Fibroblast of lung (primary cell): ENCODE data around the gene RNF217. TPM values are rescaled to one million over a fixed set of nuclear protein-coding genes. Genes with fewer than 3 reads are reported as not detected.

Source experiments
- DNase-seq, 2 donors: peaks; one replicate each; pipeline versions ENCODE4 v3.0.0 to v3.0.0-alpha.2; 2010; ENCODE audit warnings: low read depth in 2 of 2
- H2AFZ ChIP-seq: 2 replicates; pipeline ENCODE4 v1.5.1; 2012; ENCODE audit warnings: low read length, control low read depth, inconsistent platforms
- H3K27ac ChIP-seq: 2 replicates; pipeline ENCODE4 v1.5.1; 2011; ENCODE audit warnings: low read length, control low read depth; ENCODE audit not compliant: insufficient read depth
- H3K27me3 ChIP-seq: 2 replicates; pipeline ENCODE4 v1.5.1; 2011; ENCODE audit warnings: mild to moderate bottlenecking, low read length; ENCODE audit not compliant: control insufficient read depth, insufficient read depth
- H3K36me3 ChIP-seq: 2 replicates; pipeline ENCODE4 v1.5.1; 2011; ENCODE audit warnings: low read length; ENCODE audit not compliant: control insufficient read depth, insufficient read depth
- H3K4me1 ChIP-seq: 2 replicates; pipeline ENCODE4 v1.5.1; 2011; ENCODE audit warnings: low read length; ENCODE audit not compliant: control insufficient read depth, insufficient read depth; ENCODE audit errors: extremely low read depth
- H3K4me2 ChIP-seq: 2 replicates; pipeline ENCODE4 v1.5.1; 2011; ENCODE audit warnings: low read length, control low read depth; ENCODE audit not compliant: insufficient read depth; ENCODE audit errors: extremely low read depth
- H3K4me3 ChIP-seq, 4 experiments: fragments of 200-600 bp in 1 of 4; sonication (generic) in 1 of 4; replicated peaks in 1 of 4; 2 replicates each; pipeline ENCODE4 v1.5.1; 2011 to 2016; ENCODE audit warnings: low read length in 4 of 4, low read depth in 3 of 4, mild to moderate bottlenecking in 3 of 4, control low read depth in 2 of 4, inconsistent platforms in 1 of 4, mixed read lengths in 1 of 4; ENCODE audit not compliant: insufficient read depth in 1 of 4; ENCODE audit errors: control extremely low read depth in 1 of 4
- H3K79me2 ChIP-seq: 2 replicates; pipeline ENCODE4 v1.5.1; 2012; ENCODE audit warnings: mild to moderate bottlenecking, low read length, inconsistent platforms; ENCODE audit not compliant: control insufficient read depth, insufficient read depth
- H3K9ac ChIP-seq: 2 replicates; pipeline ENCODE4 v1.5.1; 2011; ENCODE audit warnings: mild to moderate bottlenecking, low read length, control low read depth; ENCODE audit not compliant: insufficient read depth
- H3K9me3 ChIP-seq: 2 replicates; pipeline ENCODE4 v1.5.1; 2012; ENCODE audit warnings: low read depth, low read length; ENCODE audit not compliant: control insufficient read depth, insufficient read depth
- H4K20me1 ChIP-seq: 2 replicates; pipeline ENCODE4 v1.5.1; 2011; ENCODE audit warnings: low read length; ENCODE audit not compliant: control insufficient read depth, insufficient read depth; ENCODE audit errors: extremely low read depth
- EZH2 ChIP-seq: IDR thresholded peaks from 2 replicates; pipeline ENCODE4 v1.5.1; 2012; ENCODE audit warnings: low read length, control low read depth, mild to moderate bottlenecking; ENCODE audit errors: missing control alignments
- polyA plus RNA-seq, 2 donors: library from polyadenylated mRNA; depleted of rRNA in 1 of 2; stranded (reverse) in 1 of 2; unstranded in 1 of 2; fragments of >200 nt; gene quantifications; 2 replicates each; pipeline ENCODE4 v1.2.1, GENCODE V29; 2011 to 2012; ENCODE audit warnings: missing spikeins in 1 of 2
- total RNA-seq: library from RNA; depleted of rRNA; stranded (reverse); fragments of >200 nt; gene quantifications from 2 replicates; pipeline ENCODE4 v1.2.1, GENCODE V29; 2014
- TF ChIP-seq, protein P1 (sequence below), 2 donors: IDR thresholded peaks in 1 of 2; conservative IDR thresholded peaks in 1 of 2; 1 replicate in 1 of 2; 2 replicates in 1 of 2; pipeline ENCODE4 v1.5.1; 2011 to 2012; ENCODE audit warnings: low read length in 2 of 2, control low read depth in 1 of 2, inconsistent platforms in 1 of 2, low read depth in 1 of 2, mild to moderate bottlenecking in 1 of 2

RNF217 gene
- total and polyA plus RNA-seq, 2 donors (not counting 1 experiment from before 2014, with no cell fraction given) = 13.2 to 19.5 TPM

DNA sequence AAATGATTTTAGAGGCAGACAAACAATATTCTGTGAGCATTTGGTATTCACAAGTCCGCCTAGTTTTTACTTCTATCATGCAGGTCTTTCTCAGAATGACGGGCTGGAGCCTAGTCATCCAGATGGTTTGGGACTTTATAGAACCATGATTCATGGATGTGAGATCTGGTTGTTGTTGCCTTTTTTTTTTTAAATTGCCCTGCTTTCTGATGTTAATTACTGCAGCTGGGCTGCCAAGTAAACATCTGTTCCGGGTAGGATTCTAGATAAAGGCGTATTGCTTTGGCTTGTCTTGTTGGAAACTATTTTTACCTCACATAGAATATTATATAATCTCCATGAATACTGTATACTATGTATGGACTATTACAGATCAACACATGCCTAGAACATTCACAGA is 58.1 kb downstream of the RNF217 start:
- no peaks in the 10 kb centered on the region for H3K79me2 ChIP-seq
- H3K9me3 ChIP-seq = no peaks in the 10 kb centered on the region
- peaks cover 2% of the 10 kb centered on the region for H3K4me1 ChIP-seq
- H3K27me3 ChIP-seq = no peaks in the 10 kb centered on the region
- TF ChIP-seq EZH2 = no peak
- TF ChIP-seq, protein P1, sequence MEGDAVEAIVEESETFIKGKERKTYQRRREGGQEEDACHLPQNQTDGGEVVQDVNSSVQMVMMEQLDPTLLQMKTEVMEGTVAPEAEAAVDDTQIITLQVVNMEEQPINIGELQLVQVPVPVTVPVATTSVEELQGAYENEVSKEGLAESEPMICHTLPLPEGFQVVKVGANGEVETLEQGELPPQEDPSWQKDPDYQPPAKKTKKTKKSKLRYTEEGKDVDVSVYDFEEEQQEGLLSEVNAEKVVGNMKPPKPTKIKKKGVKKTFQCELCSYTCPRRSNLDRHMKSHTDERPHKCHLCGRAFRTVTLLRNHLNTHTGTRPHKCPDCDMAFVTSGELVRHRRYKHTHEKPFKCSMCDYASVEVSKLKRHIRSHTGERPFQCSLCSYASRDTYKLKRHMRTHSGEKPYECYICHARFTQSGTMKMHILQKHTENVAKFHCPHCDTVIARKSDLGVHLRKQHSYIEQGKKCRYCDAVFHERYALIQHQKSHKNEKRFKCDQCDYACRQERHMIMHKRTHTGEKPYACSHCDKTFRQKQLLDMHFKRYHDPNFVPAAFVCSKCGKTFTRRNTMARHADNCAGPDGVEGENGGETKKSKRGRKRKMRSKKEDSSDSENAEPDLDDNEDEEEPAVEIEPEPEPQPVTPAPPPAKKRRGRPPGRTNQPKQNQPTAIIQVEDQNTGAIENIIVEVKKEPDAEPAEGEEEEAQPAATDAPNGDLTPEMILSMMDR (conservative IDR thresholded peaks at IDR 0.05 in 1 of 2, IDR thresholded peaks at IDR 0.05 in 1 of 2; ENCODE audit: low read depth in 1 of 2, low read length in 2 of 2) = no peak
- H3K27ac ChIP-seq = no peak overlapping the region
- no peak overlapping the region for H3K9ac ChIP-seq
- H3K4me2 ChIP-seq = no peak overlapping the region
- H3K4me3 ChIP-seq = no peak overlapping the region
- DNase-seq = peak; percentile 28 to 63
- no peaks in the 10 kb centered on the region for H4K20me1 ChIP-seq
- H3K36me3 ChIP-seq = no peaks in the 10 kb centered on the region
- no peak overlapping the region for H2AFZ ChIP-seq

GRCh38 chr6:125022391-125022989 is 60.3 kb downstream of the RNF217 start:
- no peaks in the 10 kb centered on the region for H4K20me1 ChIP-seq
- peaks cover 2% of the 10 kb centered on the region for H3K4me1 ChIP-seq
- H3K27me3 ChIP-seq = no peaks in the 10 kb centered on the region
- DNase-seq = peak in 1 of 2 donors; percentile 44
- H3K4me3 ChIP-seq = no peak overlapping the region
- no peaks in the 10 kb centered on the region for H3K9me3 ChIP-seq
- H3K4me2 ChIP-seq = no peak overlapping the region
- no peak overlapping the region for H3K27ac ChIP-seq
- no peaks in the 10 kb centered on the region for H3K79me2 ChIP-seq
- H3K36me3 ChIP-seq = no peaks in the 10 kb centered on the region
- no peak overlapping the region for H2AFZ ChIP-seq
- no peak overlapping the region for H3K9ac ChIP-seq
- no peak for TF ChIP-seq EZH2
- TF ChIP-seq, protein P1 (conservative IDR thresholded peaks at IDR 0.05 in 1 of 2, IDR thresholded peaks at IDR 0.05 in 1 of 2; ENCODE audit: low read depth in 1 of 2, low read length in 2 of 2) = no peak

DNA sequence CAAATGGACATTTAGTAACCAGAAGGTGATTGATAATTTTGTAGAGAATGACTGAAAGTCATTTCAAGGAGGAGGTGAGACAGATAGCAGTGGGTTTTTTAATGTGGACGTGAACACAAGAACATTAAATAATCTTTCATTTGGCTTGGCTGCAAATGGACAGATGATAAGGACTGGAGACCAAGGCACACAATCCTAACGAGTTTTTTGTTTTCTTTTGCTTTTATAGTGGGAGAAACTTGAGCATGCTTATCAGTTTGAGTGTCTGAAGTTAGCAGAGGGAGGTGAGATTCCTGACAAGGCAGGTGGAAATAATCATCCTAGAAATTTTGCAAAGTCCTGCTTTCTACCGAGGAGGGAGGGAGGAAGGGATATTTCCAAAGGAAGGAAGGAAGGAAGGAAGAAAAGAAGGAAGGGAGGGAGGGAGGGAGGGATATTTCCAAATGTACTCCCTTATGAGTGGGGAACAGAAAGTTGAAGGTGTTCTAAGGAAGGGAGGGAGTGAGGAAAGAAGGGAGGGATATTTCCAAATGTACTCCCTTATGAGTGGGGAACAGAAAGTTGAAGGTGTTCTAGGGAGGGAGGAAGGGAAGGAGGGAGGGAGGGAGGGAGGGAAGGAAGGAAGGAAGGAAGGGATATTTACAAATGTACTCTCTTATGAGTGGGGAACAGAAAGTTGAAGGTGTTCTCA is 63.1 kb downstream of the RNF217 start:
- H3K9me3 ChIP-seq = no peaks in the 10 kb centered on the region
- no peak overlapping the region for H3K4me3 ChIP-seq
- H2AFZ ChIP-seq = no peak overlapping the region
- no peaks in the 10 kb centered on the region for H3K4me1 ChIP-seq
- no peak overlapping the region for H3K4me2 ChIP-seq
- no peaks in the 10 kb centered on the region for H3K79me2 ChIP-seq
- no peaks in the 10 kb centered on the region for H3K27me3 ChIP-seq
- no peak overlapping the region for H3K27ac ChIP-seq
- no peak overlapping the region for H3K9ac ChIP-seq
- H4K20me1 ChIP-seq = no peaks in the 10 kb centered on the region
- TF ChIP-seq EZH2 = no peak
- TF ChIP-seq, protein P1 (conservative IDR thresholded peaks at IDR 0.05 in 1 of 2, IDR thresholded peaks at IDR 0.05 in 1 of 2; ENCODE audit: low read depth in 1 of 2, low read length in 2 of 2) = no peak
- no peak for DNase-seq
- no peaks in the 10 kb centered on the region for H3K36me3 ChIP-seq
